ENCODE data around the gene FUT7.

Gene FUT7

GRCh38 chr9:137030006-137030405, 1.9 kb downstream of the FUT7 start:
- Histone ChIP-seq H3K36me3 (ENCODE audit: control insufficient read depth in 2 of 2, insufficient read depth in 1 of 2, low read length in 2 of 2) (no peaks in the 10 kb centered on the region), H3K27ac (ENCODE audit: extremely low read depth, low read depth, low read length) (no peak overlapping the region), H3K4me1 (ENCODE audit: control insufficient read depth, insufficient read depth, low read length) (peaks cover 2% of the 10 kb centered on the region; the same call in 1 of the 2 replicates), H3K4me3 (ENCODE audit: low read depth, low read length) (no peak overlapping the region), H3K9me3 (ENCODE audit: control insufficient read depth, insufficient read depth, low read depth, low read length) (no peaks in the 10 kb centered on the region)
- TF ChIP-seq ZNF623 (tag by site-specific recombination; IDR thresholded peaks at IDR 0.05) = 0 out of 2 replicates have a peak, but pooled peaks have one; percentile 11
- no peak for TF ChIP-seq TCF7L2 (IDR thresholded peaks at IDR 0.05; ENCODE audit: borderline replicate concordance, low read depth, low read length)
- no peak for TF ChIP-seq GLIS1 (tag by site-specific recombination; IDR thresholded peaks at IDR 0.05)
- TF ChIP-seq ZNF544 (tag by site-specific recombination; IDR thresholded peaks at IDR 0.05) = no peak
- TF ChIP-seq ATF2 (tag by site-specific recombination; IDR thresholded peaks at IDR 0.05; ENCODE audit: low read depth) = no peak
- ChIA-PET POLR2A (interaction anchor here (0.5 to 1.7 kb wide), 10 partner anchors 11 to 211 kb away, joined by 3 to 8 read pairs (median 3); partner anchors contain the start of genes CLIC3, PAXX and TUBB4B), CTCF (interaction anchor here (0.6 to 5.8 kb wide), 68 partner anchors 9 to 866 kb away, joined by 3 to 86 read pairs (median 6); partner anchors contain the start of genes C8G, CLIC3, LCN15 and NPDC1)

GRCh38 chr9:137029058-137029936, 2.6 kb downstream of the FUT7 start:
- Histone ChIP-seq H3K4me1 (ENCODE audit: control insufficient read depth, insufficient read depth, low read length) (peaks cover 2% of the 10 kb centered on the region; the same call in 1 of the 2 replicates), H3K27ac (ENCODE audit: extremely low read depth, low read depth, low read length) (no peak overlapping the region), H3K4me3 (ENCODE audit: low read depth, low read length) (no peak overlapping the region)
- TF ChIP-seq ZNF133 (tag by site-specific recombination; IDR thresholded peaks at IDR 0.05) = no peak
- TF ChIP-seq YY1 (tag by site-specific recombination; IDR thresholded peaks at IDR 0.05) = no peak
- no peak for TF ChIP-seq GLIS2 (tag by site-specific recombination; IDR thresholded peaks at IDR 0.05)
- 0 out of 2 replicates have a peak, but pooled peaks have one; percentile 31 for TF ChIP-seq ZNF660 (tag by site-specific recombination; IDR thresholded peaks at IDR 0.05)
- TF ChIP-seq SP7 (tag by site-specific recombination; IDR thresholded peaks at IDR 0.05) = 0 out of 2 replicates have a peak, but pooled peaks have one; percentile 14
- peak; percentile 41; the same call in 1 of the 2 replicates for TF ChIP-seq ZBTB48 (tag by site-specific recombination; IDR thresholded peaks at IDR 0.05)
- TF ChIP-seq ZNF16 (tag by site-specific recombination; IDR thresholded peaks at IDR 0.05; ENCODE audit: low read depth) = no peak
- no peak for TF ChIP-seq ZNF248 (tag by site-specific recombination; IDR thresholded peaks at IDR 0.05)
- TF ChIP-seq ZNF146 (tag by site-specific recombination; IDR thresholded peaks at IDR 0.05) = no peak
- no peak for TF ChIP-seq ZNF37A (tag by site-specific recombination; IDR thresholded peaks at IDR 0.05)
- TF ChIP-seq PBX3 (CRISPR knock-in tag; IDR thresholded peaks at IDR 0.05) = no peak
- no peak for TF ChIP-seq ZNF18 (tag by site-specific recombination; IDR thresholded peaks at IDR 0.05)
- no peak for TF ChIP-seq ZNF837 (tag by site-specific recombination; IDR thresholded peaks at IDR 0.05)
- TF ChIP-seq EGR2 (tag by site-specific recombination; IDR thresholded peaks at IDR 0.05; ENCODE audit: low read depth) = no peak
- no peak for TF ChIP-seq ZNF645 (tag by site-specific recombination; IDR thresholded peaks at IDR 0.05)
- TF ChIP-seq KLF9 (tag by site-specific recombination; IDR thresholded peaks at IDR 0.05; ENCODE audit: low read depth) = no peak
- no peak; the same call in 1 of the 2 replicates for TF ChIP-seq MZF1 (tag by site-specific recombination; IDR thresholded peaks at IDR 0.05; ENCODE audit: borderline replicate concordance)
- TF ChIP-seq ZFP41 (tag by site-specific recombination; IDR thresholded peaks at IDR 0.05; ENCODE audit: borderline replicate concordance) = no peak
- peak; percentile 63; the same call in 1 of the 2 replicates for TF ChIP-seq KLF7 (tag by site-specific recombination; IDR thresholded peaks at IDR 0.05; ENCODE audit: borderline replicate concordance)
- no peak for TF ChIP-seq ZBTB20 (tag by site-specific recombination; IDR thresholded peaks at IDR 0.05)

More at GRCh38 chr9:137029058-137029936, 2.6 kb downstream of the FUT7 start:
- ChIA-PET CTCF (interaction anchor here (0.5 to 5.8 kb wide), 89 partner anchors 8 to 964 kb away, joined by 3 to 86 read pairs (median 5); partner anchors contain the start of genes C8G, CLIC3, LCN15 and NPDC1), POLR2A (interaction anchor here (0.5 to 1.7 kb wide), 13 partner anchors 10 to 235 kb away, joined by 3 to 8 read pairs (median 3); partner anchors contain the start of genes CLIC3, PAXX and TUBB4B)
- Histone ChIP-seq H3K36me3 (ENCODE audit: control insufficient read depth in 2 of 2, insufficient read depth in 1 of 2, low read length in 2 of 2) (no peaks in the 10 kb centered on the region), H3K9me3 (ENCODE audit: control insufficient read depth, insufficient read depth, low read depth, low read length) (no peaks in the 10 kb centered on the region)

Data from HEK293 (cell line).